Duodenal mucosa (tissue), 2 donors: ENCODE measurements around the gene LRRC43.

Source experiments
- H3K27ac ChIP-seq: one replicate; pipeline ENCODE4 v1.7.0; 2013; ENCODE audit warnings: low read depth, low read length
- H3K27me3 ChIP-seq, 2 donors: one replicate each; pipeline ENCODE4 v1.7.0; 2013; ENCODE audit warnings: low read length in 2 of 2, control low read depth in 1 of 2; ENCODE audit not compliant: insufficient read depth in 2 of 2, control insufficient read depth in 1 of 2
- H3K36me3 ChIP-seq, 2 donors: one replicate each; pipeline ENCODE4 v1.7.0; 2013; ENCODE audit warnings: low read length in 2 of 2, control low read depth in 1 of 2; ENCODE audit not compliant: insufficient read depth in 2 of 2, control insufficient read depth in 1 of 2
- H3K4me1 ChIP-seq, 2 donors: one replicate each; pipeline ENCODE4 v1.7.0; 2013; ENCODE audit warnings: low read length in 2 of 2, control low read depth in 1 of 2; ENCODE audit not compliant: insufficient read depth in 2 of 2, control insufficient read depth in 1 of 2
- H3K4me3 ChIP-seq, 2 donors: one replicate each; pipeline ENCODE4 v1.7.0; 2013; ENCODE audit warnings: low read length in 2 of 2, low read depth in 1 of 2
- H3K9ac ChIP-seq, 2 donors: one replicate each; pipeline ENCODE4 v1.7.0; 2013; ENCODE audit warnings: low read length in 2 of 2, low read depth in 1 of 2
- H3K9me3 ChIP-seq, 2 donors: one replicate each; pipeline ENCODE4 v1.7.0; 2013; ENCODE audit warnings: low read length in 2 of 2, control low read depth in 1 of 2; ENCODE audit not compliant: control insufficient read depth in 1 of 2

The LRRC43 gene

DNA sequence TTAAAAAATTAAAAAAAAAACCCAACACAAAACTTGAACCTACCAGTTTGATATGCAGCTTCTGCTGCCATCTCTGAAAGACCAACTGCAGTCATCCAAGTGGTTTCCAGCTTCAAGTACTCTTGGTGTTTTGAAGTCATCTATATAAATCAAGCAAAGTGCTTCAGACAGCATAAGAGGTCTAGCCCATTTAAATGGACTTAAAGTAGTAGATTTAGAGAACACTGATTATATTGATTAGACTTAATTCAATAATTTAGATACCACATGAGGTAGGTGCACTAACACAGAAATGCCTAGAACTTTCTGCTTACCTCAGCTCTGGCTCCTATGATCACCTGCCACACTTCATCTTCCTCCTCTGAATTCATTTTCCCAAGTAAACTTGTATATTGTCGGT lies 33.5 kb downstream of the LRRC43 start:
- Histone ChIP-seq H3K4me3 (no peak overlapping the region), H3K4me1 (no peaks in the 10 kb centered on the region), H3K9me3 (no peaks in the 10 kb centered on the region), H3K36me3 (peaks cover 26 to 81% of the 10 kb centered on the region in 2 donors), H3K27ac (no peak overlapping the region), H3K9ac (no peak overlapping the region), H3K27me3 (no peaks in the 10 kb centered on the region)

DNA sequence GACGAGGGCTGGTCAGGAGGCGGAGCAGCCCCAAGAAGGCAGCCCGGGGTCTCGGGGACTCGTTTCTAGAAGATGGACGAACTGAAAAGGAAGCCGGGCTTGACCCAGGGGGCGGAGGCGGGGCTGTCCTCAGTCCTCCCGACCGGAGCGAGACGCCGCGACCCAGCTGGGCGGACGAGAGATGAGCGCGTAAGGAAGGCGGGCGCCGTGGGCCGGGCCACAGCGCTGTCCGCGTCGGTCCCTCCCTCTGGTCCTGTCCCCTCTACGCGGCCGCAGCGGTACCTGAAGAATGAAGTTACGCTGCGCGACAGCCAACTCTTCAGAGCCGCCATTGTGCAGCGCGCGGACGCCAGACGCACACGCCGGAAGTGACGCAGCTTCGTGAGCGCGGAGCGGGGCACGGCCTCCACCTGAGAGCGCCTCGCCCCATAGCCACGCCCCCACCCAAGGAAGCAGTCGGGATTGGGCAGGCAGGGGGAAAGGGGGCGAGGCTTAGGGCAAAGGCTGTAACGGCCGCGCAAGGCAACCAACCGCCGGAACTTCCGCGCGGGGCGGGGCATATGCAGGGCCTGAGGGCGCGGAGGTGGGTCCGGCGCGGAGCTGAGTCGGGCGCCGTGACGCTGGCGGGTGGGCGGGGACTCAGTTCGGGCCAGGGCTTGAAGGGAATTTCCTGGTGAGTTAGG lies 42.9 kb downstream of the LRRC43 start, which contains the start of gene DIABLO:
TSS of gene DIABLO (minus strand) at position 370 of the 683 bp plus-strand sequence. CDS start at position 332, 38 bp downstream.
- Histone ChIP-seq H3K4me1 (peaks cover 12 to 20% of the 10 kb centered on the region in 2 donors), H3K9me3 (no peaks in the 10 kb centered on the region), H3K27me3 (no peaks in the 10 kb centered on the region), H3K4me3 (peak within 1 kb of the TSS; percentile 88 to 94), H3K27ac (peak within 1 kb of the TSS; percentile 96), H3K9ac (peak within 1 kb of the TSS; percentile 87 to 90), H3K36me3 (peaks cover 6 to 28% of the 10 kb centered on the region in 2 donors)

DNA sequence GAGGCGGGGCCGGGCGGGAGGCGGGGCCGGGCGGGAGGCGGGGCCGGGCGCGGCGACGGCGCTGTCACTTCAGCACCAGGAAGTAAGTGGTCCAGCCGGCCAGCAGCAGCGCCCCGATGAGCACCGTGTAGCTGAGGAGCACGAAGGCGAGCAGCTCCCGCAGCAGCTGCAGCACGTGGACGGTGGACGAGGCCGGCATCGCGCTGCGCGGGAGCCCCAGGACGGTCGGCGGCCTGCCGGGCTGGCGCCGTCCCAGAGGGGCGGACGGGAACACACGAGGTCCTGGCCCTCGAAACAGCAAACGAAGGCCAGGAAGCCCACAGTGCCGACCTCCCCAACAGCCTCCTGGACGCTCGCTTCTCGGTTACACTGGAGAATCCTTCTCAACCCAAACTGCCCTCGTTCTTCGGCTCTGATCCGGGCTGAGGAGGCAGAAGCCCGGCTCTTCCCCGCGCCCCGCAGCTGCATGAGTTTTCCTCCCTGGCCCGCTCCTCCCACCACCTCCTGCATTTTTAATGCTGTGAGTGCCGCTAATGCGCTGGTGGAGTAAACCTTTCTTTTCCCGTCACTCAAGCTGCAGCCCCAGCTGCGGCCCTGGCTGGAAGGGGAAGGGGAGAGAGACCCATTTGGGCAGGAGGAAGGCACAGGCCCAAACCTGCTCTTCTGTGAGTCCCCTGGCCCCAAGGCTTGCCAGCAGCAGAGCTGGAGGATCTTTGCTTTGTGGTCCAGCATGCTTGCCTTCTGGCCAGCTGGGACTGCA lies 43.6 kb downstream of the LRRC43 start:
- no peak overlapping the region for H3K9ac ChIP-seq

DNA sequence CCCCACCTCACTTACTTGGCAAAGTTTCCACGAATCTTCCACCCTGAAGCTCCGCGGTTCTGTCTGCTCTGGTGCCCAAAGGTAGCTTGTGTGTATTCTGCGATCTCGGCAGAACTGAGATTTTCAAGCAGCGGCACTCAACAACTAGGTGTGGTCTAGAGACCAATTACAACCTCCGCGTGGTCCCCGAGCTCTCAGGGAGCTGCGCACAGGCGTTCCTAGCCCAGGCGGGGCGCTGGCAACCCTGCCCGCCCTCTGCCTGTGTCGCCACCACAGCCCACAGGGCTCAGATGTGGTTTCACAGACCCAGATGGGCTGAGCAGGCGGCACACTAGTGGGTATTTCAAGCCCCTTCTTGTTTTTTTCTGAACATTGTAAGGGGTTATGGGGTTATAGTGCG lies 44.4 kb downstream of the LRRC43 start:
- peaks cover 12 to 20% of the 10 kb centered on the region in 2 donors for H3K4me1 ChIP-seq
- peaks cover 14 to 26% of the 10 kb centered on the region in 2 donors for H3K36me3 ChIP-seq
- H3K27ac ChIP-seq = no peak overlapping the region
- H3K4me3 ChIP-seq = no peak overlapping the region
- no peaks in the 10 kb centered on the region for H3K27me3 ChIP-seq
- no peak overlapping the region for H3K9ac ChIP-seq
- H3K9me3 ChIP-seq = no peaks in the 10 kb centered on the region

More for the DNA sequence above, 43.6 kb downstream of the LRRC43 start:
- no peak overlapping the region for H3K27ac ChIP-seq
- H3K4me3 ChIP-seq = peak overlapping the region; percentile 48 to 59
- H3K4me1 ChIP-seq = peaks cover 12 to 20% of the 10 kb centered on the region in 2 donors
- no peaks in the 10 kb centered on the region for H3K9me3 ChIP-seq
- no peaks in the 10 kb centered on the region for H3K27me3 ChIP-seq
- peaks cover 13 to 27% of the 10 kb centered on the region in 2 donors for H3K36me3 ChIP-seq

DNA sequence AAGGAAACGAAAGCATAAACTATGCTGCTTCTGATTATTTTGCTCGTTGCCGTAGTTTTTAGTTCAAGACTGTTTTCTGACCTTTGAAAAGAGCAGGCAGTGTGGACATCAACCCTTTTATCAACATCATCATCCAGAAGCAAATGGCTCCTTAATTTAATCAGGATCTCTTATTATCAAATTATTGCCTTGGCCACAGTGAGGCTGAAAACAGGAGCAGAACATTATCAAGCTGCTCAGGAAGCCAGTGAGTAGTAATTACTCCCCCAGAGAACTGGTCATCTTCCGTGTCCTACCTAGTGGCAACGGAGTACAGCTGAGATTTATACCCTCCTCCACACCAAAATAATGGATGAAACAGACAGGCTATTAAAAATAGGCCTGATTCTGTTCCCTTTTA lies 45.2 kb downstream of the LRRC43 start:
- Histone ChIP-seq H3K4me1 (peaks cover 12 to 20% of the 10 kb centered on the region in 2 donors), H3K9me3 (no peaks in the 10 kb centered on the region), H3K27me3 (no peaks in the 10 kb centered on the region), H3K27ac (no peak overlapping the region), H3K4me3 (no peak overlapping the region), H3K9ac (no peak overlapping the region), H3K36me3 (peaks cover 14 to 31% of the 10 kb centered on the region in 2 donors)

DNA sequence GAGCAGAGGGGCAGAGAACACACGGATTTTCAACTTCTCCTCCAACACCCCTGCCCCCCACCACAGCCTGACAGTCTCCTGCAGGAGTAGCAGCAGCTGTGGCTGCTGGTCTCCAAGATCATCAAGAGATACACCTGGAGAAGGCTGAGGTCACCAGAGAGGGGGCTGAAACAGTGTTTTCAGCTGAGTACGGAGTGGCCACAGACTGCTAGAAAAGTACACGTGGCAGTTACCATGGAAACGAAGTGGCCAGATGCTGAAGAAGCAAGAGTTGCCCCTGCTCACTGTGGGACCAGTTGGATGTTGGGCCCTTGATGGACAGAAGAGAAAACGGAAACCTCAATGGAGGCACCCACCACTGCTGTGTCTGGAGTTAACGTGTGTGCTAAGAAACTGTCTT lies 47.9 kb downstream of the LRRC43 start:
- peaks cover 7 to 9% of the 10 kb centered on the region in 2 donors for H3K4me1 ChIP-seq
- no peak overlapping the region for H3K9ac ChIP-seq
- no peaks in the 10 kb centered on the region for H3K9me3 ChIP-seq
- H3K27me3 ChIP-seq = no peaks in the 10 kb centered on the region
- H3K36me3 ChIP-seq = peaks cover 24 to 46% of the 10 kb centered on the region in 2 donors
- no peak overlapping the region for H3K4me3 ChIP-seq
- no peak overlapping the region for H3K27ac ChIP-seq

DNA sequence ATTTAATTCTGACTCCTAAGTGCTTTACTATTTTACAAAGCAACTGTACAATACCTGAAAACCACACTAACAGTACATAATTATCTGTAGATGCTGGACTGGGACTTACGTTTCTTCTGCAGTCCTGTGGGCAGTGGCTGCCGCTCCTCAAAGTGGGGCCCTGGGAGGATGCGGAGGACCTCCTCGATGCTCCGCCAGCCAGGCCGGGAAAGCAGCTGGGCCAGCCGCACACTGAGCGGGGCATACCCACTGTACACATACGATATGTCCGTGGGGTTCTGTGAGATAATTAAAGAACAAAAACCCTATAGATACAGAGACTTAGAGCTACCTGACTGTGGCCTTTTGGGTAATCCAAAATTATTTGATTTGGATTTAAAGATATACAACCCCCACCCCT lies 49.8 kb downstream of the LRRC43 start:
- H3K4me3 ChIP-seq = no peak overlapping the region
- H3K27ac ChIP-seq = no peak overlapping the region
- no peak overlapping the region for H3K9ac ChIP-seq
- H3K27me3 ChIP-seq = no peaks in the 10 kb centered on the region
- no peaks in the 10 kb centered on the region for H3K9me3 ChIP-seq
- no peaks in the 10 kb centered on the region for H3K4me1 ChIP-seq
- peaks cover 28 to 47% of the 10 kb centered on the region in 2 donors for H3K36me3 ChIP-seq

DNA sequence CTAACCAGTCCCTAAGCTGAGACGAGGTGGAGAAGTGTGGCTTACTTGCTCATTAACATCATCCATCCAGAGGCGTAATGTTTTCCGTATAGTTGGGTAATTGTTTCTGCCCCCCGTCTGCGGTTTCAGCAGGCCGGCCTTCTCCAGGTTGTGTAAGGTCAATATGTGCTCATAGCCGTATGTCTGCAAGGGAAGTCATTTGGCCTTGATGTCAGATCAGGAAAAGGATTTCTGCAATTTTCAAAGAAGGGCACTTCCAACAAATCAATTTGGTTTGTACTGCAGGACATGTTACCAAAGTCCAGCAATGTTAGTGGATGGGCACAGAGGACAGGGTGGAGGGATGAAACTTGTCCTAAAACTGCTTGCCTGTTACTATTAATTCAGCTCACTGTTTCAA lies 52.8 kb downstream of the LRRC43 start:
- H3K4me1 ChIP-seq = no peaks in the 10 kb centered on the region
- H3K27ac ChIP-seq = no peak overlapping the region
- no peak overlapping the region for H3K4me3 ChIP-seq
- H3K9me3 ChIP-seq = no peaks in the 10 kb centered on the region
- peaks cover 25 to 54% of the 10 kb centered on the region in 2 donors for H3K36me3 ChIP-seq
- H3K9ac ChIP-seq = no peak overlapping the region
- H3K27me3 ChIP-seq = no peaks in the 10 kb centered on the region

DNA sequence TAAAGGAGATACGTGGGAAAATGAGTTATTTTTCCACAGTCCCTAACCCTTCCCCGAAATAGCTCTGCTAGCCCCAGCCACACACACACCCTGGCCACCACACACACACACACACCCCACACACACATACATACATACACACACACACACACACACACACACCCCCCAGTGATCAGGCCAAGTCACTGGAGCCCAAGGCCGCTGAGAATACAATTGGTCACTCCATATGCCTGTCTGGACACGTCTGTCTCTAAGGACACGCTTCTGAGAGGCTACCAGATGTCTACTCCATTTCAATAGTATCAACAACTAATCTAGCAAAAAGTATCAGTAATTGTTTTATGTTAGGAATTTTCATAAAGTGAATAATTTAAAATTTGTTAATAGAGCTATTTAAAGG lies 55.9 kb downstream of the LRRC43 start:
- no peaks in the 10 kb centered on the region for H3K9me3 ChIP-seq
- H3K4me1 ChIP-seq = no peaks in the 10 kb centered on the region
- H3K36me3 ChIP-seq = peaks cover 12 to 38% of the 10 kb centered on the region in 2 donors
- H3K27ac ChIP-seq = no peak overlapping the region
- H3K27me3 ChIP-seq = no peaks in the 10 kb centered on the region
- no peak overlapping the region for H3K9ac ChIP-seq
- no peak overlapping the region for H3K4me3 ChIP-seq

DNA sequence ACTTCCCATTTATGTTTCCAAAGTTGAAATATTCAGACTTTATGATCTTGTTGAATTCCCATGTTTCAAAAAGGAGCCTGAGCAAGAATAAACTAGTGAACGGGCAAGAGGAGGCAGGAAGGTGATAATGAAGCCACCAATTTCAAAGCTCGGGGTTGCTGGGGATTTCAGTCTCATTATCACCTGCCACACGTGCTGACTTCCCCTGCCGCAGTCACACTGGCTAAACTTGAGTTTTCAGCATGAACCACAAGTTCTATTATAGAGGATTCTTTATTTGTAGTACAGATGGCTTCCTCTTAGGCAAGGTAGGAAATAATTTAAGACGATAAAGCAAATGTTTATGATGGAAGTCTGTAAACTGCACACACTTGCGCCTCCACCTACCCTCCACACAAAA lies 61.0 kb downstream of the LRRC43 start:
- Histone ChIP-seq H3K36me3 (peaks cover 8 to 28% of the 10 kb centered on the region in 2 donors), H3K4me1 (no peaks in the 10 kb centered on the region), H3K27me3 (no peaks in the 10 kb centered on the region), H3K4me3 (no peak overlapping the region), H3K27ac (no peak overlapping the region), H3K9me3 (no peaks in the 10 kb centered on the region), H3K9ac (no peak overlapping the region)
